Mucosa of stomach (tissue), 1 donor: ENCODE results near the gene GSTA3.
"Not testable (repeated sequence)": the region's sequence is repeated elsewhere in the genome, so short reads cannot be mapped to it uniquely, and the experiment has no call there.

Source experiments
- H3K27me3 ChIP-seq: one replicate; pipeline ENCODE4 v1.7.0; 2013; ENCODE audit warnings: mild to moderate bottlenecking, low read length; ENCODE audit not compliant: control insufficient read depth, insufficient read depth
- H3K36me3 ChIP-seq: one replicate; pipeline ENCODE4 v1.7.0; 2013; ENCODE audit warnings: low read length; ENCODE audit not compliant: control insufficient read depth, insufficient read depth
- H3K4me1 ChIP-seq: one replicate; pipeline ENCODE4 v1.7.0; 2013; ENCODE audit warnings: mild to moderate bottlenecking, low read length; ENCODE audit not compliant: control insufficient read depth, insufficient read depth
- H3K4me3 ChIP-seq: one replicate; pipeline ENCODE4 v1.7.0; 2013; ENCODE audit warnings: low read length
- H3K9ac ChIP-seq: one replicate; pipeline ENCODE4 v1.7.0; 2013; ENCODE audit warnings: mild to moderate bottlenecking, low read length, moderate library complexity
- H3K9me3 ChIP-seq: one replicate; pipeline ENCODE4 v1.7.0; 2013; ENCODE audit warnings: mild to moderate bottlenecking, low read length, moderate library complexity; ENCODE audit not compliant: control insufficient read depth
- donor health status: Pancreatic carcinoma.

Gene GSTA3

DNA sequence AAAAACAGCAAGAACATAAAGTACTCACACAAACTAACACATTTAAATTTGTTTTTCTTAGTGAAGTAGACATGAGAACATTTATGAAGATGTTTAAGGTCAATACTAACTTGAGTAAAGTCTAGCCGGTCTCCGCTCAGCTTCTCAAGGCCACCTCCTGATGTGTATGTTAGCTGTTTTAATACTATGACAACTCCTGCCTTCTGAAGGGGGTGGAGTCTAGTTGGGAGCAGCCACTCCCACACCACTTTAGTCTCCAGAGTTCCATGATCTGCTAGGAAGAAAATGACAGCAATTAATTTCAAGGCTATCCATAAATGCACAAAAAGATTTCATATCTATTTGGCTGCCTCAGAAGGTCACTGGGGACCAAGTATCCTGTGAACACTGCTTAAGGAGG is at the start of gene GSTA3:
Gene GSTA3, minus strand, starts transcription at position 168 of the 400 bp plus-strand sequence. CDS start 3,864 bp downstream, outside the sequence.
- no peaks in the 10 kb centered on the region for H3K27me3 ChIP-seq
- no peak within 1 kb of the TSS for H3K9ac ChIP-seq
- no peaks in the 10 kb centered on the region for H3K4me1 ChIP-seq
- no peaks in the 10 kb centered on the region for H3K9me3 ChIP-seq
- H3K4me3 ChIP-seq = no peak within 1 kb of the TSS
- no peaks in the 10 kb centered on the region for H3K36me3 ChIP-seq

GRCh38 chr6:52958546-52959255 is 49.2 kb upstream of the GSTA3 start:
- no peaks in the 10 kb centered on the region for H3K36me3 ChIP-seq
- H3K9me3 ChIP-seq = no peaks in the 10 kb centered on the region
- no peaks in the 10 kb centered on the region for H3K27me3 ChIP-seq
- no peak overlapping the region for H3K4me3 ChIP-seq
- no peaks in the 10 kb centered on the region for H3K4me1 ChIP-seq
- no peak overlapping the region for H3K9ac ChIP-seq

DNA sequence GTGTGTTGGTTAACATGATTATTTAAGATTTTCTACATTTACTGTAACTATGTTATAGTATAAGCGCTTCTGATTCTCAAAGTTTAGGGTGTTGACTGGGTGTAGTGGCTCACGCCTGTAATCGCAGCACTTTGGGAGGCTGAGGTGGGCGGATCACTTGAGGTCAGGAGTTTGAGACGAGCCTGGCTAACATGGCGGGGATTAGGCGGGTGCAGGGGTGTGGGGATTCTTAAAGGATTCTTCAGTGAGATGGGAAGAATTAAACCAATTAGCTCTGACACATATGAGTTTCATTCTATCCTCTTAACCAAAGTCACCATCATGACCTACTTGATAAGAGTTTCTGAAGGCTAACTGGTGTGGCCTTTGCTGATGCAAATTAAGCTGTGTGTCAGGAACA is 46.4 kb upstream of the GSTA3 start:
- Histone ChIP-seq H3K9ac (no peak overlapping the region), H3K9me3 (no peaks in the 10 kb centered on the region), H3K27me3 (no peaks in the 10 kb centered on the region), H3K4me1 (no peaks in the 10 kb centered on the region), H3K36me3 (no peaks in the 10 kb centered on the region), H3K4me3 (no peak overlapping the region)

GRCh38 chr6:52953911-52954839 is 44.7 kb upstream of the GSTA3 start:
- H3K36me3 ChIP-seq = no peaks in the 10 kb centered on the region
- no peak overlapping the region for H3K4me3 ChIP-seq
- H3K9me3 ChIP-seq = no peaks in the 10 kb centered on the region
- no peaks in the 10 kb centered on the region for H3K4me1 ChIP-seq
- no peak overlapping the region for H3K9ac ChIP-seq
- no peaks in the 10 kb centered on the region for H3K27me3 ChIP-seq

DNA sequence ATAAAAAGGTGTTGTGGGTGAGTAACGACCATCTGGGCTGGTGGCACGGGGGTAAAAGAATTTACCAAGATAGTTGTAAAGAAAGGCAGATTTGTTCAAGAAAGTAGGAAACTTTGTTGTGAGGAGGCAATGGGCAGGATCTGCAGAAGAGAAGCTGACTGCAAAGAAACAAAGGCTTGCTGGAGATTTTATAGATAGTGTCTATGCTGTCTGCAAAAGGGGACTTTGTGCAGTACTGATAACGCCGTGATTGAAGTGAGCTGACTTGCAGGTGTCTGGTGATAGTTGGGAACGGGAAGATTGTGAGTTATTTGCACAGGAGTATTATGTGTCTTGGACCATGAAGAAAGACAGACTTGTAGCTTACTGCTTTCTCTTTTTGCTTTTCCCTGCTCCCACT is 36.8 kb upstream of the GSTA3 start:
- no peaks in the 10 kb centered on the region for H3K36me3 ChIP-seq
- no peaks in the 10 kb centered on the region for H3K9me3 ChIP-seq
- no peaks in the 10 kb centered on the region for H3K27me3 ChIP-seq
- H3K9ac ChIP-seq = no peak overlapping the region
- H3K4me3 ChIP-seq = no peak overlapping the region
- H3K4me1 ChIP-seq = no peaks in the 10 kb centered on the region

DNA sequence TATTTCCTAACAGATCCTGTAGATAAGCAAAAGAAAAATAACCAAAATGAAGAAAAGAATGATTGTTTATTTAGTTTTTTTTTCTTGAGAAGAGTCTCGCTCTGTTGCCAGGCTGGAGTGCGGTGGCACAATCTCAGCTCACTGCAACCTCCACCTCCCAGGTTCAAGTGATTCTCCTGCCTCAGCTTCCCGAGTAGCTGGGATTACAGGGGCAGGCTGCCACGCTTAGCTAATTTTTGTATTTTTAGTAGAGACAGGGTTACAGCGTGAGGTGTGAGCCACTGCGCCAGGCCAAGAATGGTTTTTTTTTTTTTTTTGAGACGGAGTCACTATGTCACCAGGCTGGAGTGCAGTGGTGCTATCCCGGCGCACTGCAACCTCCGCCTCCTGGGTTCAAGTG is 33.3 kb upstream of the GSTA3 start:
- H3K9ac ChIP-seq, H3K4me3 ChIP-seq, H3K4me1 ChIP-seq, H3K36me3 ChIP-seq, H3K27me3 ChIP-seq, H3K9me3 ChIP-seq: not testable (repeated sequence)

GRCh38 chr6:52942221-52942620 is 32.7 kb upstream of the GSTA3 start:
- Histone ChIP-seq H3K9ac (no peak overlapping the region), H3K27me3 (no peaks in the 10 kb centered on the region), H3K4me3 (no peak overlapping the region), H3K9me3 (no peaks in the 10 kb centered on the region), H3K36me3 (no peaks in the 10 kb centered on the region), H3K4me1 (no peaks in the 10 kb centered on the region)

DNA sequence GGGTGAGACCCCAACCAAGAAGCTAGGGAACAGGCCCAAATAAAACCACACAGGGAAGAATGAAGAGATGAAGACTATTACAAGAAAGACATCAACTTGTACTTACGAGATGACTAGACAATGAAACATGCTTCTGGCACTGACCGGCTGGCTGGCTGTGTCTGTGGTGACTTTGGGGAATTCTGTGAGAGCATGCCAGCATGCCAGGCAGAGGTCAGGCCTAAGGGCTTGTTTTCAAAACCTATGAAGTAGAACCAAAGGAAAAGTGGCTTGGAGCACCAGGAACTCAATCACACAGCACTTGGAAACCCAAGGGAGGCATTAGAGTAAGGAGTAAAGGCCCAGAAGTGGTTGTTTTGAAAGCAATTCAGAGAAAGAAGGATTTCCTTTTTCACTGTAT is 28.4 kb upstream of the GSTA3 start:
- H3K9ac ChIP-seq = no peak overlapping the region
- H3K4me3 ChIP-seq = no peak overlapping the region
- no peaks in the 10 kb centered on the region for H3K9me3 ChIP-seq
- H3K36me3 ChIP-seq = no peaks in the 10 kb centered on the region
- H3K27me3 ChIP-seq = no peaks in the 10 kb centered on the region
- no peaks in the 10 kb centered on the region for H3K4me1 ChIP-seq

- H3K9me3 ChIP-seq = no peaks in the 10 kb centered on the region
- no peaks in the 10 kb centered on the region for H3K36me3 ChIP-seq
- H3K9ac ChIP-seq = no peak overlapping the region
- H3K4me1 ChIP-seq = peaks cover 19% of the 10 kb centered on the region
- H3K27me3 ChIP-seq = no peaks in the 10 kb centered on the region
- no peak overlapping the region for H3K4me3 ChIP-seq
These were observed 24.3 kb upstream of the GSTA3 start for GRCh38 chr6:52933778-52934177.

GRCh38 chr6:52931351-52931750 is 21.9 kb upstream of the GSTA3 start:
- no peaks in the 10 kb centered on the region for H3K36me3 ChIP-seq
- peaks cover 19% of the 10 kb centered on the region for H3K4me1 ChIP-seq
- H3K9ac ChIP-seq = no peak overlapping the region
- H3K27me3 ChIP-seq = no peaks in the 10 kb centered on the region
- H3K9me3 ChIP-seq = no peaks in the 10 kb centered on the region
- H3K4me3 ChIP-seq = no peak overlapping the region

GRCh38 chr6:52929321-52930164 is 20.0 kb upstream of the GSTA3 start:
- peaks cover 19% of the 10 kb centered on the region for H3K4me1 ChIP-seq
- no peaks in the 10 kb centered on the region for H3K36me3 ChIP-seq
- no peaks in the 10 kb centered on the region for H3K9me3 ChIP-seq
- H3K9ac ChIP-seq = no peak overlapping the region
- no peaks in the 10 kb centered on the region for H3K27me3 ChIP-seq
- no peak overlapping the region for H3K4me3 ChIP-seq

GRCh38 chr6:52927451-52927850 is 18.0 kb upstream of the GSTA3 start:
- Histone ChIP-seq H3K9me3 (no peaks in the 10 kb centered on the region), H3K4me1 (peaks cover 19% of the 10 kb centered on the region), H3K36me3 (no peaks in the 10 kb centered on the region), H3K4me3 (no peak overlapping the region), H3K9ac (no peak overlapping the region), H3K27me3 (no peaks in the 10 kb centered on the region)
